Keratinocyte (primary cell): ENCODE results near the gene NXPH3. TPM values are rescaled to one million over a fixed set of nuclear protein-coding genes. Genes with fewer than 3 reads are reported as not detected.

Experiments used
- DNase-seq: peaks from one replicate; pipeline ENCODE4 v3.0.0-alpha.2; 2011; ENCODE audit warnings: low read depth, missing footprints, low spot score
- FAIRE-seq: peaks from 2 replicates; lab custom pipeline; 2011; peaks lifted over from hg19 to GRCh38; lab: Jason Lieb, UNC
- H2AFZ ChIP-seq: 2 replicates; pipeline ENCODE4 v1.6.0; 2012; ENCODE audit warnings: low read length, control low read depth, inconsistent platforms; ENCODE audit not compliant: control insufficient read depth
- H3K27ac ChIP-seq: 2 replicates; pipeline ENCODE4 v1.5.1; 2011; ENCODE audit warnings: low read length; ENCODE audit not compliant: control insufficient read depth, insufficient read depth
- H3K27me3 ChIP-seq: 3 replicates; pipeline ENCODE4 v1.6.0; 2011; ENCODE audit warnings: low read length; ENCODE audit not compliant: control insufficient read depth, insufficient read depth; ENCODE audit errors: extremely low read depth
- H3K36me3 ChIP-seq, 2 experiments: 2 replicates in 1 of 2; 3 replicates in 1 of 2; pipeline ENCODE4 v1.5.1; 2011; ENCODE audit warnings: low read length in 2 of 2, mild to moderate bottlenecking in 1 of 2; ENCODE audit not compliant: control insufficient read depth in 2 of 2, insufficient read depth in 2 of 2; ENCODE audit errors: extremely low read depth in 1 of 2
- H3K4me1 ChIP-seq: 3 replicates; pipeline ENCODE4 v1.5.1; 2011; ENCODE audit warnings: low read length; ENCODE audit not compliant: control insufficient read depth, insufficient read depth; ENCODE audit errors: extremely low read depth
- H3K4me2 ChIP-seq: 3 replicates; pipeline ENCODE4 v1.6.0; 2011; ENCODE audit warnings: low read depth, low read length; ENCODE audit not compliant: control insufficient read depth, insufficient read depth; ENCODE audit errors: extremely low read depth
- H3K4me3 ChIP-seq, 3 experiments: fragments of 200-600 bp in 1 of 3; sonication (generic) in 1 of 3; 2 replicates in 2 of 3; 3 replicates in 1 of 3; pipeline ENCODE4 v1.5.1; 2011 to 2016; ENCODE audit warnings: low read length in 3 of 3, mild to moderate bottlenecking in 3 of 3, control low read depth in 2 of 3, inconsistent platforms in 1 of 3, low read depth in 1 of 3, mixed read lengths in 1 of 3, mixed run types in 1 of 3, moderate library complexity in 1 of 3; ENCODE audit not compliant: control insufficient read depth in 2 of 3, insufficient read depth in 2 of 3; ENCODE audit errors: extremely low read depth in 1 of 3
- H3K79me2 ChIP-seq: 2 replicates; pipeline ENCODE4 v1.6.0; 2012; ENCODE audit warnings: low read length; ENCODE audit not compliant: control insufficient read depth, insufficient read depth
- H3K9ac ChIP-seq: 3 replicates; pipeline ENCODE4 v1.6.0; 2011; ENCODE audit warnings: low read length; ENCODE audit not compliant: control insufficient read depth, insufficient read depth; ENCODE audit errors: extremely low read depth
- H3K9me1 ChIP-seq: 3 replicates; pipeline ENCODE4 v1.6.0; 2011; ENCODE audit warnings: low read length; ENCODE audit not compliant: control insufficient read depth, insufficient read depth; ENCODE audit errors: extremely low read depth
- H3K9me3 ChIP-seq: 2 replicates; pipeline ENCODE4 v1.5.1; 2012; ENCODE audit warnings: low read depth, low read length; ENCODE audit not compliant: control insufficient read depth
- H4K20me1 ChIP-seq: 3 replicates; pipeline ENCODE4 v1.6.0; 2011; ENCODE audit warnings: low read length; ENCODE audit not compliant: control insufficient read depth, insufficient read depth; ENCODE audit errors: extremely low read depth
- EZH2 ChIP-seq: IDR thresholded peaks from one replicate; pipeline ENCODE4 v1.6.1; 2012; ENCODE audit warnings: inconsistent platforms, mild to moderate bottlenecking, low read length, moderate library complexity
- dilution Hi-C: fragments of 300-500 bp; cut with MboI; formaldehyde crosslinking; loops from one replicate; pipeline ENCODE4 v1.7.0; 2020; ENCODE audit warnings: low sequenced_read_pairs; ENCODE audit not compliant: extremely low pct_ligation_motif_present
- polyA plus RNA-seq, 5 experiments: library from polyadenylated mRNA; depleted of rRNA in 3 of 5; stranded (reverse) in 3 of 5; stranded (forward) in 1 of 5; unstranded in 1 of 5; fragments of >200 nt; gene quantifications; 1 replicate in 1 of 5; 2 replicates in 3 of 5; 3 replicates in 1 of 5; pipeline versions ENCODE4 v1.2.1 to v1.2.3, GENCODE V29; 2011 to 2012; ENCODE audit warnings: missing spikeins in 2 of 5, low read depth in 1 of 5, low replicate concordance in 1 of 5
- TF ChIP-seq, protein P1 (sequence below), 3 experiments: IDR thresholded peaks in 1 of 3; conservative IDR thresholded peaks in 1 of 3; optimal IDR thresholded peaks in 1 of 3; 2 replicates in 2 of 3; 3 replicates in 1 of 3; pipeline versions ENCODE3 to v1.5.1; 2011; ENCODE audit warnings: low read length in 3 of 3, mild to moderate bottlenecking in 3 of 3, moderate library complexity in 2 of 3, control low read depth in 1 of 3, inconsistent platforms in 1 of 3; ENCODE audit not compliant: insufficient read depth in 2 of 3; ENCODE audit errors: extremely low read depth in 1 of 3

Gene NXPH3
- polyA plus RNA-seq, 1 donor (not counting 4 experiments of a cell fraction or from before 2014, with no cell fraction given): 0.12 TPM

DNA sequence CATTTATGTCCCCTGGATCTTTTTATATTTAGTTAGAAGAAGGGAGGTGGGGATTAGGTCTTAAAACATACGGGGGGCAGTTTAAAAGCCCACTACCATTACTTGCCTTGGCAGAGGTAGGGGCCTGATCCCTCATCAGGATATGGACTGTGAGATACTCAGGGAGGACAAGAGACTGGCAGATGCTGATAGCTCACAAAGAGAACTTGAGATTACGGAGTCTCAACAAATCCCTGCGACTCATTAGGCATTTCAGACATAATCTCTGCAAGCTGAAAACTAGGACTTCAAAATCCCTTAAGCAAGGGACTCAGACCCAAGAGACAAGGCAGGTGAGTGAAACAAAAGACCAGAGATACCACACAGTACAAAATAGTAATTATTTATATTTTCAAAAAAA is 23.2 kb downstream of the NXPH3 start:
- dilution Hi-C loops: no loop called here
- Histone ChIP-seq H3K9me1 (no peaks in the 10 kb centered on the region), H3K36me3 (peaks cover 13 to 18% of the 10 kb centered on the region in 2 experiments), H3K27ac (no peak overlapping the region), H3K4me2 (no peak overlapping the region), H3K4me1 (peaks cover 7% of the 10 kb centered on the region), H4K20me1 (no peaks in the 10 kb centered on the region), H2AFZ (no peak overlapping the region), H3K9me3 (no peaks in the 10 kb centered on the region), H3K27me3 (no peaks in the 10 kb centered on the region), H3K9ac (no peak overlapping the region), H3K79me2 (no peaks in the 10 kb centered on the region), H3K4me3 (no peak overlapping the region)
- FAIRE-seq: no peak
- no peak for DNase-seq
- no peak for TF ChIP-seq EZH2
- TF ChIP-seq, protein P1, sequence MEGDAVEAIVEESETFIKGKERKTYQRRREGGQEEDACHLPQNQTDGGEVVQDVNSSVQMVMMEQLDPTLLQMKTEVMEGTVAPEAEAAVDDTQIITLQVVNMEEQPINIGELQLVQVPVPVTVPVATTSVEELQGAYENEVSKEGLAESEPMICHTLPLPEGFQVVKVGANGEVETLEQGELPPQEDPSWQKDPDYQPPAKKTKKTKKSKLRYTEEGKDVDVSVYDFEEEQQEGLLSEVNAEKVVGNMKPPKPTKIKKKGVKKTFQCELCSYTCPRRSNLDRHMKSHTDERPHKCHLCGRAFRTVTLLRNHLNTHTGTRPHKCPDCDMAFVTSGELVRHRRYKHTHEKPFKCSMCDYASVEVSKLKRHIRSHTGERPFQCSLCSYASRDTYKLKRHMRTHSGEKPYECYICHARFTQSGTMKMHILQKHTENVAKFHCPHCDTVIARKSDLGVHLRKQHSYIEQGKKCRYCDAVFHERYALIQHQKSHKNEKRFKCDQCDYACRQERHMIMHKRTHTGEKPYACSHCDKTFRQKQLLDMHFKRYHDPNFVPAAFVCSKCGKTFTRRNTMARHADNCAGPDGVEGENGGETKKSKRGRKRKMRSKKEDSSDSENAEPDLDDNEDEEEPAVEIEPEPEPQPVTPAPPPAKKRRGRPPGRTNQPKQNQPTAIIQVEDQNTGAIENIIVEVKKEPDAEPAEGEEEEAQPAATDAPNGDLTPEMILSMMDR (optimal IDR thresholded peaks at IDR 0.05 in 1 of 3, IDR thresholded peaks at IDR 0.05 in 1 of 3, conservative IDR thresholded peaks at IDR 0.05 in 1 of 3; ENCODE audit: extremely low read depth in 1 of 3, insufficient read depth in 2 of 3, low read length in 3 of 3): no peak

DNA sequence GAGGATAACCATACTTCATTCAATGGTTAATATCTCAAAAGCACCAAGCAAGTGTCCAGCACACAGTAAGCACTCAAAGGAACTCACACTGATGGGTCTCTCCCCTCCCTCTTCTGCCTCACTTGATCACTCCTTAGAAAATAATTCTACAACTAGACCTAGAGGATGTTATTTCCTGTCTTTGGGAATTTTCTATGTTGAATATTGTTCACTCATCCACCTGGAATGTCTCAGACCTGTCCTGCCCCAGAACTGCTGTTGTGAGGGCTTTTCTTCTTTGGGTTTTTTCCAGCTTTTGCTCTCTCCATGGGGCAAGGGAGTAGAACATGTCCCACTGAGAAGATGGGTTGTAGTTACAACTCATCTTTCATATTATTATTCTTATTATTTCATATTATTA is 25.3 kb downstream of the NXPH3 start:
- no peak overlapping the region for H2AFZ ChIP-seq
- peaks cover 7% of the 10 kb centered on the region for H3K4me1 ChIP-seq
- peaks cover 12 to 19% of the 10 kb centered on the region in 2 experiments for H3K36me3 ChIP-seq
- H4K20me1 ChIP-seq: no peaks in the 10 kb centered on the region
- no peak overlapping the region for H3K27ac ChIP-seq
- no peak for DNase-seq
- no peak overlapping the region for H3K4me3 ChIP-seq
- dilution Hi-C loops: no loop called here
- no peaks in the 10 kb centered on the region for H3K79me2 ChIP-seq
- H3K4me2 ChIP-seq: no peak overlapping the region
- TF ChIP-seq, protein P1 (optimal IDR thresholded peaks at IDR 0.05 in 1 of 3, IDR thresholded peaks at IDR 0.05 in 1 of 3, conservative IDR thresholded peaks at IDR 0.05 in 1 of 3; ENCODE audit: extremely low read depth in 1 of 3, insufficient read depth in 2 of 3, low read length in 3 of 3): no peak
- TF ChIP-seq EZH2: no peak
- H3K9me3 ChIP-seq: no peaks in the 10 kb centered on the region
- H3K9me1 ChIP-seq: no peaks in the 10 kb centered on the region
- H3K27me3 ChIP-seq: no peaks in the 10 kb centered on the region
- no peak overlapping the region for H3K9ac ChIP-seq
- no peak for FAIRE-seq
